HepG2 (cell line): Measurements from ENCODE around the gene NOL12. TPM values are rescaled to one million over a fixed set of nuclear protein-coding genes. Genes with fewer than 3 reads are reported as not detected.
A peak's percentile ranks its signal among the peaks of the same experiment; 100 is the strongest.

Experiments
- ARNTL ChIP-seq: sonication (generic); formaldehyde crosslinking; IDR thresholded peaks from 2 replicates; pipeline ENCODE4 v1.4.0; 2020; ENCODE audit warnings: mild to moderate bottlenecking, missing genetic modification reagents
- CERS6 ChIP-seq: sonication (generic); formaldehyde crosslinking; IDR thresholded peaks from 2 replicates; pipeline ENCODE4 v1.5.0; 2020; ENCODE audit warnings: missing genetic modification reagents
- GLMP ChIP-seq: sonication (generic); formaldehyde crosslinking; IDR thresholded peaks from 2 replicates; pipeline ENCODE4 v1.9.0; 2021; ENCODE audit warnings: missing genetic modification reagents, mild to moderate bottlenecking, borderline replicate concordance
- MAFK ChIP-seq, 2 experiments: IDR thresholded peaks in 1 of 2; conservative IDR thresholded peaks in 1 of 2; 2 replicates each; pipeline ENCODE4 v1.6.1; 2011; ENCODE audit warnings: improper control_type of control experiment in 2 of 2, low read length in 2 of 2
- MYNN ChIP-seq: sonication (generic); formaldehyde crosslinking; IDR thresholded peaks from 2 replicates; pipeline ENCODE4 v1.4.0; 2020; ENCODE audit warnings: mild to moderate bottlenecking, low read depth, missing genetic modification reagents
- NFATC3 ChIP-seq: sonication (generic); formaldehyde crosslinking; IDR thresholded peaks from 2 replicates; pipeline ENCODE4 v1.5.1; 2020; ENCODE audit warnings: mild to moderate bottlenecking, missing genetic modification reagents
- PHB2 ChIP-seq: fragments of 450-650 bp; IDR thresholded peaks from 2 replicates; pipeline ENCODE4 v1.6.1; 2018; ENCODE audit not compliant: partially characterized antibody
- SIN3A ChIP-seq: IDR thresholded peaks from 2 replicates; pipeline ENCODE4 v1.6.1; 2011; ENCODE audit warnings: low read depth, mild to moderate bottlenecking, control low read depth, low read length, borderline replicate concordance
- SRSF9 ChIP-seq: fragments of 200-400 bp; formaldehyde crosslinking; IDR thresholded peaks from 2 replicates; pipeline ENCODE4 v1.6.1; 2018; ENCODE audit warnings: borderline replicate concordance, mild to moderate bottlenecking, low read depth, low read length; ENCODE audit not compliant: insufficient read depth, poor library complexity, severe bottlenecking
- TBP ChIP-seq: sonication (generic); formaldehyde crosslinking; IDR thresholded peaks from 2 replicates; pipeline ENCODE4 v1.5.0; 2020; ENCODE audit warnings: missing genetic modification reagents
- ZBTB1 ChIP-seq: sonication (generic); formaldehyde crosslinking; IDR thresholded peaks from 2 replicates; pipeline ENCODE4 v1.4.0; 2020; ENCODE audit warnings: missing genetic modification reagents, borderline replicate concordance
- ZNF24 ChIP-seq: fragments of 450-650 bp; IDR thresholded peaks from 2 replicates; pipeline ENCODE4 v1.6.1; 2017; ENCODE audit warnings: antibody characterized with exemption, mild to moderate bottlenecking
- ZNF430 ChIP-seq: sonication (generic); formaldehyde crosslinking; IDR thresholded peaks from 2 replicates; pipeline ENCODE4 v1.9.0; 2021; ENCODE audit warnings: mild to moderate bottlenecking, missing genetic modification reagents
- ZNF44 ChIP-seq: sonication (generic); formaldehyde crosslinking; IDR thresholded peaks from 2 replicates; pipeline ENCODE4 v1.5.1; 2020; ENCODE audit warnings: mild to moderate bottlenecking, missing genetic modification reagents
- ZNF776 ChIP-seq: sonication (generic); formaldehyde crosslinking; IDR thresholded peaks from 2 replicates; pipeline ENCODE4 v1.4.0; 2020; ENCODE audit warnings: mild to moderate bottlenecking, missing genetic modification reagents
- ZNF800 ChIP-seq: sonication (generic); formaldehyde crosslinking; IDR thresholded peaks from 2 replicates; pipeline ENCODE4 v1.4.0; 2020; ENCODE audit warnings: missing genetic modification reagents
- ZNF891 ChIP-seq: sonication (generic); formaldehyde crosslinking; IDR thresholded peaks from 2 replicates; pipeline ENCODE4 v1.5.0; 2020; ENCODE audit warnings: mild to moderate bottlenecking, missing genetic modification reagents
- ZSCAN30 ChIP-seq: sonication (generic); formaldehyde crosslinking; IDR thresholded peaks from 2 replicates; pipeline ENCODE4 v1.5.0; 2020; ENCODE audit warnings: mild to moderate bottlenecking, missing genetic modification reagents
- polyA plus RNA-seq, 8 experiments: library from polyadenylated mRNA; depleted of rRNA in 3 of 8; stranded (reverse) in 7 of 8; unstranded in 1 of 8; fragments of >200 nt; fragmentation: Illumina TruSeq in 4 of 8; extraction: Trizol in 4 of 8; gene quantifications; 2 replicates each; pipeline versions ENCODE4 v1.2.1 to v1.2.3, GENCODE V29; 2011 to 2016; ENCODE audit warnings: low read depth in 4 of 8, missing spikeins in 1 of 8, mixed read lengths in 1 of 8; ENCODE audit not compliant: insufficient read depth in 1 of 8
- total RNA-seq, 5 experiments: library from RNA; depleted of rRNA; stranded (reverse); fragments of >200 nt; fragmentation: Illumina TruSeq; extraction: Trizol; gene quantifications; 2 replicates each; pipeline ENCODE4 v1.2.3, GENCODE V29; 2016; ENCODE audit warnings: low read depth in 1 of 5
- TF ChIP-seq, protein P1 (sequence below): conservative IDR thresholded peaks from 2 replicates; pipeline ENCODE4 v1.6.1; 2018; ENCODE audit warnings: missing genetic modification reagents
- TF ChIP-seq, protein P2 (sequence below): sonication (generic); formaldehyde crosslinking; IDR thresholded peaks from 2 replicates; pipeline ENCODE4 v1.9.0; 2021; ENCODE audit warnings: missing genetic modification reagents, borderline replicate concordance
- TF ChIP-seq, protein P3 (sequence below): sonication (generic); formaldehyde crosslinking; IDR thresholded peaks from 2 replicates; pipeline ENCODE4 v1.4.0; 2020; ENCODE audit warnings: missing genetic modification reagents, mild to moderate bottlenecking, borderline replicate concordance

NOL12 gene
- total and polyA plus RNA-seq, 2 of the 13 experiments (the other 11 are each of a cell fraction or from before 2014, with no cell fraction given): 14.3 to 31.4 TPM

DNA sequence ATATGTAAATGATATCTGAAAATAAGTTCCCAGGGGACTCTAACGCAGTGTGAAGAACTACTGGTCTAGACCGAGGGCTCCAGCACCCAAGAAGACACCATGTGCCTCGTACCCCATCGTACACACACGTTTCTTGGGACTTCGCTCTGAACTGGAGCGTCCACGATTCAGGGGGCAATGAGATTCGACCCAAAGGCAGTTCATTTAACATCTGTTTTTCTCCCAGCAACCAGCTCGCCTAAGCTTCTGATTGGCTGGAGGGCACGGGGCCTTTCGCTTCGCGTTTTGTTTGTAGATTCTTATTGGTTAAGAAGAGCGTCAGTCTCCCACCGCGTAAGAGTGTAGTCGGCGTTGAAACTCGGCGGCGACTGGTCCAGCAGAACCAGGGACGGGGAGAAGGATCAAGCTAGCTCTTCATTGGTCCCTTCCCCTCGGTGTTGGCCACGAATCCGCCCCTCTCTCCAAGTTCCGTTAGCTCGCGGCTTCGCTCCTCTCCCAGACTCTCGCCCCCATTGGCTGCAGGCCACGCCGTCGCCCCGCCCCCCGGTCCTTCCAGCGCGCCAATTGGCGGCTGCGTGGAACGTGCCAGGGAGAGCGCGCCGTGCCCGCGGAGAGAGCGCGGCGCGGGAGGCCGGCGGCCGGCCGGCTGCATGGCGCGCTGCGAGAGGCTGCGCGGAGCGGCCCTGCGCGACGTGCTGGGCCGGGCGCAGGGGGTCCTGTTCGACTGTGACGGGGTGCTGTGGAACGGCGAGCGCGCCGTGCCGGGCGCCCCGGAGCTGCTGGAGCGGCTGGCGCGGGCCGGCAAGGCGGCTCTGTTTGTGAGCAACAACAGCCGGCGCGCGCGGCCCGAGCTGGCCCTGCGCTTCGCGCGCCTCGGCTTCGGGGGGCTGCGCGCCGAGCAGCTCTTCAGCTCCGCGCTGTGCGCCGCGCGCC lies 27.7 kb upstream of the NOL12 start, which contains the start of gene PDXP (continued):
- TF ChIP-seq, protein P1, sequence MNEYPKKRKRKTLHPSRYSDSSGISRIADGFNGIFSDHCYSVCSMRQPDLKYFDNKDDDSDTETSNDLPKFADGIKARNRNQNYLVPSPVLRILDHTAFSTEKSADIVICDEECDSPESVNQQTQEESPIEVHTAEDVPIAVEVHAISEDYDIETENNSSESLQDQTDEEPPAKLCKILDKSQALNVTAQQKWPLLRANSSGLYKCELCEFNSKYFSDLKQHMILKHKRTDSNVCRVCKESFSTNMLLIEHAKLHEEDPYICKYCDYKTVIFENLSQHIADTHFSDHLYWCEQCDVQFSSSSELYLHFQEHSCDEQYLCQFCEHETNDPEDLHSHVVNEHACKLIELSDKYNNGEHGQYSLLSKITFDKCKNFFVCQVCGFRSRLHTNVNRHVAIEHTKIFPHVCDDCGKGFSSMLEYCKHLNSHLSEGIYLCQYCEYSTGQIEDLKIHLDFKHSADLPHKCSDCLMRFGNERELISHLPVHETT: 0 out of 2 replicates have a peak, but pooled peaks have one; percentile 45
- TF ChIP-seq ZNF24 (no peak), ARNTL (CRISPR knock-in tag) (no peak), ZNF776 (CRISPR knock-in tag) (peak; percentile 39; the same call in 1 of the 2 replicates), PHB2 (no peak), CERS6 (CRISPR knock-in tag) (no peak), ZBTB1 (no peak), ZNF44 (no peak), ZNF430 (CRISPR knock-in tag) (no peak), TBP (CRISPR knock-in tag) (no peak), MYNN (no peak), ZNF800 (CRISPR knock-in tag) (no peak), MAFK (conservative IDR thresholded peaks at IDR 0.05 in 1 of 2, IDR thresholded peaks at IDR 0.05 in 1 of 2; ENCODE audit: low read length in 2 of 2) (no peak), ZSCAN30 (CRISPR knock-in tag) (no peak), ZNF891 (CRISPR knock-in tag) (0 out of 2 replicates have a peak, but pooled peaks have one; percentile 45), GLMP (no peak), SRSF9 (no peak), SIN3A (peak; percentile 60; the same call in 1 of the 2 replicates), NFATC3 (CRISPR knock-in tag) (no peak)
- TF ChIP-seq, protein P2, sequence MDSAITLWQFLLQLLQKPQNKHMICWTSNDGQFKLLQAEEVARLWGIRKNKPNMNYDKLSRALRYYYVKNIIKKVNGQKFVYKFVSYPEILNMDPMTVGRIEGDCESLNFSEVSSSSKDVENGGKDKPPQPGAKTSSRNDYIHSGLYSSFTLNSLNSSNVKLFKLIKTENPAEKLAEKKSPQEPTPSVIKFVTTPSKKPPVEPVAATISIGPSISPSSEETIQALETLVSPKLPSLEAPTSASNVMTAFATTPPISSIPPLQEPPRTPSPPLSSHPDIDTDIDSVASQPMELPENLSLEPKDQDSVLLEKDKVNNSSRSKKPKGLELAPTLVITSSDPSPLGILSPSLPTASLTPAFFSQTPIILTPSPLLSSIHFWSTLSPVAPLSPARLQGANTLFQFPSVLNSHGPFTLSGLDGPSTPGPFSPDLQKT (CRISPR knock-in tag): no peak
- TF ChIP-seq, protein P3, sequence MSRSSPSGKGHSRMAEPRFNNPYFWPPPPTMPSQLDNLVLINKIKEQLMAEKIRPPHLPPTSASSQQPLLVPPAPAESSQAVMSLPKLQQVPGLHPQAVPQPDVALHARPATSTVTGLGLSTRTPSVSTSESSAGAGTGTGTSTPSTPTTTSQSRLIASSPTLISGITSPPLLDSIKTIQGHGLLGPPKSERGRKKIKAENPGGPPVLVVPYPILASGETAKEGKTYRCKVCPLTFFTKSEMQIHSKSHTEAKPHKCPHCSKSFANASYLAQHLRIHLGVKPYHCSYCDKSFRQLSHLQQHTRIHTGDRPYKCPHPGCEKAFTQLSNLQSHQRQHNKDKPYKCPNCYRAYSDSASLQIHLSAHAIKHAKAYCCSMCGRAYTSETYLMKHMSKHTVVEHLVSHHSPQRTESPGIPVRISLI (CRISPR knock-in tag): no peak
